Transverse colon (tissue), 4 donors: ENCODE data around the gene MDFIC. TPM values are rescaled to one million over a fixed set of nuclear protein-coding genes. Genes with fewer than 3 reads are reported as not detected.
A peak's percentile ranks its signal among the peaks of the same experiment; 100 is the strongest.

Experiments used
- DNase-seq: peaks from one replicate; pipeline ENCODE4 v3.0.0-alpha.2; 2019
- H3K27ac ChIP-seq, 4 donors: fragments of 200-600 bp; sonication (generic); 2 replicates each; pipeline ENCODE4 v1.5.1; 2016 to 2018; ENCODE audit warnings: inconsistent platforms in 4 of 4
- H3K27me3 ChIP-seq: fragments of 200-600 bp; sonication (generic); 2 replicates; pipeline ENCODE4 v1.5.1; 2017; ENCODE audit warnings: inconsistent platforms
- H3K36me3 ChIP-seq, 4 donors: fragments of 200-600 bp; sonication (generic); 2 replicates each; pipeline ENCODE4 v1.5.1; 2017 to 2019; ENCODE audit warnings: inconsistent platforms in 4 of 4
- H3K4me1 ChIP-seq, 4 donors: fragments of 200-600 bp; sonication (generic); 2 replicates each; pipeline ENCODE4 v1.5.1; 2017 to 2020; ENCODE audit warnings: inconsistent platforms in 4 of 4
- H3K4me3 ChIP-seq, 4 donors: fragments of 200-600 bp; sonication (generic); 1 replicate in 1 of 4; 2 replicates in 3 of 4; pipeline versions ENCODE4 v1.5.1 to v1.6.1; 2017 to 2019; ENCODE audit warnings: inconsistent platforms in 4 of 4
- H3K9me3 ChIP-seq, 2 donors: fragments of 200-600 bp; sonication (generic); 2 replicates each; pipeline ENCODE4 v1.5.1; 2017 to 2019; ENCODE audit warnings: inconsistent platforms in 2 of 2
- CTCF ChIP-seq, 5 experiments: fragments of 200-600 bp in 3 of 5; fragments of 450-650 bp in 2 of 5; sonication (generic) in 3 of 5; IDR thresholded peaks; 1 replicate in 2 of 5; 2 replicates in 3 of 5; pipeline ENCODE4 v1.5.1; 2016 to 2017; ENCODE audit warnings: antibody characterized with exemption in 5 of 5, inconsistent platforms in 3 of 5, mild to moderate bottlenecking in 2 of 5, moderate library complexity in 1 of 5
- EP300 ChIP-seq: sonication (generic); formaldehyde crosslinking; IDR thresholded peaks from one replicate; pipeline ENCODE4 v1.6.1; 2017; ENCODE audit warnings: antibody characterized with exemption, low read depth
- POLR2A ChIP-seq: fragments of 450-650 bp; IDR thresholded peaks from one replicate; pipeline ENCODE4 v1.6.1; 2016; ENCODE audit warnings: antibody characterized with exemption, mild to moderate bottlenecking, moderate library complexity
- POLR2AphosphoS5 ChIP-seq, 3 donors: sonication (generic); formaldehyde crosslinking; IDR thresholded peaks; one replicate each; pipeline ENCODE4 v1.6.1; 2016; ENCODE audit warnings: antibody characterized with exemption in 3 of 3
- WGBS, 2 donors: methylation state at CpG; one replicate each; pipeline ENCODE4 v1.1.5; 2018; ENCODE audit warnings: low coverage in 1 of 2; 5-methylcytosine and 5-hydroxymethylcytosine counted together
- in situ Hi-C, 4 donors: fragments of 200-750 bp; cut with MboI; loops; one replicate each; pipeline versions ENCODE4 v1.15.0 to v1.15.1; 2017; ENCODE audit warnings: low sequenced_read_pairs in 3 of 4, low pct_ligation_motif_present in 1 of 4, low pct_unique_long_range_greater_than_20kb in 1 of 4
- intact Hi-C: fragments of 100-400 bp; cut with DNase I; formaldehyde crosslinking; loops from one replicate; pipeline ENCODE4 v1.15.1; 2023; ENCODE audit warnings: low total_unique reads
- total RNA-seq, 4 donors: library from RNA; depleted of rRNA; stranded (reverse); fragments of >200 nt; gene quantifications; one replicate each; pipeline ENCODE4 v1.1.0, GENCODE V29; 2016

Gene MDFIC
- total RNA-seq, 4 donors from 2014 or later = 4.5 to 14.8 (median 9.6) TPM

DNA sequence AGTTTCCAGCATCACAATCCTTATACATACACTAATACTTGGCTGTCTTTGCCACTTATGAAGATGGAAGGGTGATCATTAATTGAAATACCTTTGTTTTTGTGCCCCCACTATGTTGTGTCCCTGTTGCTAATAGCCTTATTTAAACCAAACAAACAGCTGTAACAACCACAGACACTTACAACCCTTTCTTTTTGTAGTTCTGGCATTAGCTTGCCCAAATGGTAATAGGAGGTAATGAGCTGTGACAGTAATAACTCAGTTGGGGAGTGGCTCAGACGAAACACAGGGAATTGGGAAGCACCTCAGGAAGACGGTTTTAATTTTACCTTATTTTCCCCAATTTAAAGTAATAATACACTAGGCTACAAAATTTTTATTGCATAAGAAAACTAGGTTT is 83.4 kb downstream of the MDFIC start:
- no peak for TF ChIP-seq EP300
- no peak for TF ChIP-seq CTCF (IDR thresholded peaks at IDR 0.05)
- TF ChIP-seq POLR2A = no peak
- no peak for TF ChIP-seq POLR2AphosphoS5 (IDR thresholded peaks at IDR 0.05)
- no peaks in the 10 kb centered on the region for H3K36me3 ChIP-seq
- peaks cover 10 to 26% (median 19%) of the 10 kb centered on the region in 4 donors for H3K4me1 ChIP-seq
- H3K4me3 ChIP-seq = no peak overlapping the region
- WGBS, 2 donors = 70 to 89% methylated on average over 2 of the region's 2 CpGs
- no peaks in the 10 kb centered on the region for H3K9me3 ChIP-seq
- in situ Hi-C loops = no loop called here
- no peak overlapping the region for H3K27ac ChIP-seq
- DNase-seq = no peak
- no peaks in the 10 kb centered on the region for H3K27me3 ChIP-seq
- intact Hi-C loops = no loop called here

- TF ChIP-seq POLR2A (no peak), EP300 (no peak), POLR2AphosphoS5 (IDR thresholded peaks at IDR 0.05) (no peak), CTCF (IDR thresholded peaks at IDR 0.05) (no peak)
- in situ Hi-C loops = no loop called here
These were observed 84.1 kb downstream of the MDFIC start for GRCh38 chr7:115005953-115006352.

GRCh38 chr7:115007751-115008150 is 85.9 kb downstream of the MDFIC start:
- no peaks in the 10 kb centered on the region for H3K27me3 ChIP-seq
- H3K9me3 ChIP-seq = no peaks in the 10 kb centered on the region
- H3K4me1 ChIP-seq = peaks cover 15 to 34% (median 24%) of the 10 kb centered on the region in 4 donors
- intact Hi-C loops = no loop called here
- no peak for DNase-seq
- in situ Hi-C loops = no loop called here
- peak overlapping the region in 3 of 4 donors; percentile 66 to 74 (median 67) for H3K27ac ChIP-seq
- H3K36me3 ChIP-seq = no peaks in the 10 kb centered on the region
- TF ChIP-seq EP300 (no peak), POLR2A (no peak), POLR2AphosphoS5 (IDR thresholded peaks at IDR 0.05) (no peak), CTCF (IDR thresholded peaks at IDR 0.05) (no peak)
- H3K4me3 ChIP-seq = no peak overlapping the region
- WGBS, 2 donors = 78 to 85% methylated on average over 4 to 7 of the region's 7 CpGs

More at GRCh38 chr7:115005953-115006352, 84.1 kb downstream of the MDFIC start:
- 98% methylated on average over 4 of the region's 4 CpGs; no CpG with 5 or more reads in 1 of the 2 donors for WGBS, 2 donors
- intact Hi-C loops = no loop called here
- DNase-seq = no peak
- no peaks in the 10 kb centered on the region for H3K36me3 ChIP-seq
- no peaks in the 10 kb centered on the region for H3K27me3 ChIP-seq
- no peak overlapping the region for H3K4me3 ChIP-seq
- H3K27ac ChIP-seq = no peak overlapping the region
- no peaks in the 10 kb centered on the region for H3K9me3 ChIP-seq
- H3K4me1 ChIP-seq = peaks cover 15 to 33% (median 24%) of the 10 kb centered on the region in 4 donors

- peak; percentile 36 for DNase-seq
- Histone ChIP-seq H3K36me3 (no peaks in the 10 kb centered on the region), H3K27me3 (no peaks in the 10 kb centered on the region), H3K4me1 (peaks cover 15 to 34% (median 24%) of the 10 kb centered on the region in 4 donors), H3K27ac (peak overlapping the region; percentile 54 to 74 (median 66)), H3K9me3 (no peaks in the 10 kb centered on the region), H3K4me3 (no peak overlapping the region)
- TF ChIP-seq POLR2A (no peak), POLR2AphosphoS5 (IDR thresholded peaks at IDR 0.05) (peak; percentile 20 to 55 (median 30)), EP300 (no peak), CTCF (IDR thresholded peaks at IDR 0.05) (no peak)
- 53 to 62% methylated on average over 3 to 8 of the region's 8 CpGs for whole genome bisulfite sequencing, 2 donors
- intact Hi-C loops (no loop called here), in situ Hi-C loops (no loop called here)
These were observed 86.7 kb downstream of the MDFIC start for GRCh38 chr7:115008465-115009114.
